ENCODE data around the gene GDE1.

Gene GDE1

GRCh38 chr16:19458722-19459379 is 63.0 kb downstream of the GDE1 start:
- DNase-seq (ENCODE audit: extremely low read depth, insufficient read length), result no peak
- Histone ChIP-seq H3K36me3 (ENCODE audit: control insufficient read depth, insufficient read depth, low read length) (no peaks in the 10 kb centered on the region), H3K4me3 (replicated peaks; ENCODE audit: low read depth, low read length) (no peak overlapping the region), H3K27me3 (replicated peaks; ENCODE audit: control insufficient read depth, insufficient read depth, low read length) (no peaks in the 10 kb centered on the region)
- no peak for TF ChIP-seq CTCF (IDR thresholded peaks at IDR 0.05; ENCODE audit: insufficient read depth, low read length, poor library complexity, severe bottlenecking)
